Stimulated activated CD4-positive, alpha-beta T cell treated with anti-CD3 and anti-CD28 coated beads, Interleukin-4, amount 100 ng/mL, for 4 hours (primary cell): ENCODE results near the gene EYS.
"Not testable (repeated sequence)": the region's sequence is repeated elsewhere in the genome, so short reads cannot be mapped to it uniquely, and the experiment has no call there.

Experiments used
- DNase-seq, 2 experiments: peaks; one replicate each; pipeline ENCODE4 v3.0.0-alpha.2; 2020

EYS gene

GRCh38 chr6:64263778-64264177 lies 1443.2 kb downstream of the EYS start:
- DNase-seq: no peak

GRCh38 chr6:64259372-64259771 lies 1447.7 kb downstream of the EYS start:
- no peak for DNase-seq

GRCh38 chr6:64258752-64259151 lies 1448.3 kb downstream of the EYS start:
- no peak for DNase-seq

GRCh38 chr6:64258302-64258701 lies 1448.7 kb downstream of the EYS start:
- no peak for DNase-seq

DNA sequence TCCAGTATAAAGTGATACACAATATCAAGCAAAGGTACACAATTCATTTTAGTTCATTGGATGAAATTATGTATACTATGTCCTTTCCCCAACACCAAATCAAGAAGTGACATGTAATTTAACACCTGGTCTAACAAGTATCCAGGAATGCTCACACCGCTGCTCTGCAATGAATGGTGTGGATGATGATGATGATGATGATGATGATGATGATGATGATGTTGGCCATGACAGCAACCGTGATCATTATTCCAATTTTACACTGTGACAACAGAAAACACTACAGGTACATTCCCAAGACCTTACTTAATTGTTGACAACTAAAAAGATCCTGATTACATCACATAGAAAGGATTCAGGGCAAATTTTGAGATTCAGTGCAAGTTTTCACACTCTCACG lies 1449.4 kb downstream of the EYS start:
- no peak for DNase-seq

DNA sequence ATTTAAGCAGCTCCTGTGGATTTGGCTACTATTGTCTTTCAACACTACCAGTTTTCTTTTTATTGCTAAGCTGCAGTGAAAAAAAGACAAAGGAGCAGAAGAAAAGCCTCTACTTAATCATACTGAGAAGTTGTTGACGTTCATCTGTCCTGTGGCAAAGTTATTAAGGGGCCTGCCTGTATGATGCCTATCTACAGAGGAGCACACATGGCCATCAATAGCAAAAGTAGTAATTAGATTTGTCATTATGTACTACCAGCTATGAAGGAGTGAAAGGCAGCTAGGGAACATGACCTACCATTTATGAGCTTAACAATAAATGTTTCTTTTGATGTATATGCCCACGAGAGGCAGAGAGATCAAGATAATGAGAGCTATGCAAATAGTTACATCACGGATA lies 1450.5 kb downstream of the EYS start:
- DNase-seq: no peak

GRCh38 chr6:64255000-64255399 lies 1452.0 kb downstream of the EYS start:
- DNase-seq: no peak

- DNase-seq: no peak
Measured at GRCh38 chr6:64254558-64254957, 1452.5 kb downstream of the EYS start.

DNA sequence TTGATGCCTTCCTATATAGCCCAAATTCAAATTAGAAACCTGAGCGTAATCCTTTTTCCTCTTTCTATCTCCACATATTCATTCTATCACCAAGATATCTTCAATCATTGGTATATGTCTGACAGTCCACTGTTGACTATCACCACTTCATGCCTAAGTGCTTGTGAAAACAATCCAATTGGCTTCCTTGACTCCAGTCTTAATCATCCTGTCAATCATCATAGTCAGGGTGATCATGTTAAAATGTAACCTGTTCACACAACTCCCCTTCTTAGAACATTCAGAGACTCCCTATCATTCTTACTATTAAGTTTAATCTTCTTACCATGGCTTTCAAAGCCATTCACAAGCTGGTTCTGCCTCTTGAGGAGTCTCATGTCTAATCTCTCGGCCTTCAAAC lies 1454.8 kb downstream of the EYS start:
- no peak for DNase-seq

DNA sequence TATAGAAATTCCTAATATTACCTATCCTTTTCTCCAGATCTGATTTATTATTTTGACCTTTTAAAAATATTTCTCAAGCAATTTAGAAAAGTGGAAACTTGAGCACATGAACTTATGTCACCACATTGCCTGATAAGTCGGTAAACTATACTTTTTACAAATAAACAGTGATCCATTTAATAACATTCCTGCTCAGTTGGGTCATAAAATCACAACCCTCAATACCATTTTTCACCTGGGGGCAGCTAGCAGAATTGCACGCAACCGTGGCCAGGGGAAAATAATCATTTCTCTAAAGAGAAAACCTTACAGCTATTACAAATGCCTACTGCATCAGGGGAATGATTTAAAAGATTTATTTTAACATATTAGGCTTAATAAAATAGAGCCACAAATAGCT lies 1456.9 kb downstream of the EYS start:
- no peak for DNase-seq

DNA sequence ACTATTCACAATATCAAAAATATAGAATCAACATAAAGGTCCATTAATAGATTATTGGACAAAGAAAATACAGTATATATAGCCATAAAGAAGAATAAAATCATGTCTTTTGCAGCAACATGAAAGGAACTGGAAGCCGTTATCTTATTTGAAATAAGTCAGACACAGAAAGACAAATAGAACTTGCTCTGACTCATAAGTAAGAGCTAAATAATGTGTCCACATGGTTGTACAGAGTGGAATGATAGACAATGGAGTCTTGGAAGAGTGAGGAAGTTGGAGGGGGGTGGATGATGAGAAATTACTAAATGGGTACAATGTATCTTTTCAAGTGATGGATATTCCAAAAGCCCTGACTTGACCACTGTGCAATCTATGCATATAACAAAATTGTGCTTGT lies 1457.9 kb downstream of the EYS start:
- DNase-seq: no peak

- no peak for DNase-seq
Measured at GRCh38 chr6:64243618-64244017, 1463.4 kb downstream of the EYS start.

- DNase-seq: not testable (repeated sequence)
Measured at GRCh38 chr6:64238908-64239307, 1468.1 kb downstream of the EYS start.

DNA sequence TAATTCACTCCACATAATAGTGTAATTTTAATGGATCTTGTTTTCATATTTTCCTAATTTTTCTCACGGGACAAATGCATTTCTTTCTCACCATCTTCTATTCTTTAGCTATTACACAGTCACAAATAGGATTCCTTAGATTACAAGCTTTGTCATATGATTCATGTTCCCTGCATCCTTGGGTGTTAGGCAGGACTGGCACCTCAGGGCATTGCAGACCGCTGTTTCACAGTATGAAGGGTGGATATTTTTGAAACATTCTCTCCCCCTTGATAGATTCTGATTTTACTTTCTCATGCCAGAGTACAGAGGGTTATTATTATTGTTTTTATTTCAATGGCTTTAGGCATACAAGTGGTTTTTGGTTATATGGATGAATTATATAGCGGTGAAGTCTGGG lies 1469.0 kb downstream of the EYS start:
- DNase-seq: no peak

DNA sequence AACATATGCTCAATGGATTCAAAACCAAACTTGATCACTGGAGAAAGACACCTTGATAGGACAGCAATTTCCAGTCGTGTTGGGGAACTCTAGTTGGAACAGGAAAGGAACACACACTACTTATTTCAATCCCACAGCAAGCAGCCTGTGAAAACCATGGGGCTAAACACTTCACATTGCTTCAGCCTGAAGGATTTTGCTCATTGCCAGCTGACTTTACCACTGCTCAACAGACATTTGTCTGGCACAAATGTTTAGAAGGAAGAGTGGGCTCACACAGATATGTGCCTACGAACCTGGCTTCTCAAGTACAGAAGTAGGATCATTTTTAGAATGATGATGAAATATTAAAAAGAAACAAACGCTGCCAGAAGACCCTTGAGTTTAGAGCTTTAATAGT lies 1473.3 kb downstream of the EYS start:
- no peak for DNase-seq

- DNase-seq: no peak
Measured at GRCh38 chr6:64231928-64232327, 1475.1 kb downstream of the EYS start.

GRCh38 chr6:64230530-64230929 lies 1476.5 kb downstream of the EYS start:
- no peak for DNase-seq

GRCh38 chr6:64227863-64228262 lies 1479.2 kb downstream of the EYS start:
- DNase-seq: no peak

DNA sequence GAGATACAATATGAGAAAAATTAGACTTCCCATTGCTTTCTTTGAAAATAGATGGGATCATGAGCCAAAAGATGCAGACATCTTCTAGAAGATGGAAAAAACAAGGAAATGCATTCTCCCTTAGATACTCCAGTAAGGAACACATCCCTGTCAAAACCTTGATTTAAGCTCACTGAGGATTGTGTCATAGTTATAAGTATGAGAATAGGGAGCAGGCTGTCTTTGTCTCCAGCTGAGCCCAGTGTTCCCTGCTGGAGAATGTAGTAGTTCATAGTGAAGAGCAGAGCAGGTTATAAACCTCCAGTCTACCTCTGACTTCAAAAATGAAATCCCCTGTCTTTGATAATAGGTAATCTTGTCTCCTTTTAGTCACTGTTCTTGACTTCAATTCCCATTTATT lies 1481.5 kb downstream of the EYS start:
- no peak for DNase-seq

- no peak for DNase-seq
Measured at GRCh38 chr6:64224819-64225218, 1482.2 kb downstream of the EYS start.

- no peak for DNase-seq
Measured at GRCh38 chr6:64221776-64222175, 1485.2 kb downstream of the EYS start.

- DNase-seq: no peak
Measured at GRCh38 chr6:64220801-64221200, 1486.2 kb downstream of the EYS start.

- DNase-seq: no peak
Measured at GRCh38 chr6:64217721-64218620, 1489.1 kb downstream of the EYS start.

DNA sequence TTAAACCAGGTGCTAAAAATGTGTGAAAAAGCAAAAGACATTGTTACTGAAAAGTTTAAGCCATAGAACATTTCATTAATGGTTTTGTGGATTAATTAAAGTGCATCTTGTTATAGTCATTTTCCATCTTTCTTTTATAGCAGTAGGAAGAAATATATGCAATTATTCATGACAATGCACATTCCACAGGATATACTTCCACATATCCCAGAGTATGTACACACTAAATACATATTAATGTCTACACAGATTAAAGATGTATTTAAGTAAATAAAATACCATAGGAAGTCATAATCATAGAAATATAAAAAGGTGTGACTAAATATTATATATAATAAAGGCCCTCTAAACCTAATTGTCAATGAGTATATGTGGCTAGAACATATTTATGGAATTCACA lies 1492.7 kb downstream of the EYS start:
- no peak for DNase-seq

DNA sequence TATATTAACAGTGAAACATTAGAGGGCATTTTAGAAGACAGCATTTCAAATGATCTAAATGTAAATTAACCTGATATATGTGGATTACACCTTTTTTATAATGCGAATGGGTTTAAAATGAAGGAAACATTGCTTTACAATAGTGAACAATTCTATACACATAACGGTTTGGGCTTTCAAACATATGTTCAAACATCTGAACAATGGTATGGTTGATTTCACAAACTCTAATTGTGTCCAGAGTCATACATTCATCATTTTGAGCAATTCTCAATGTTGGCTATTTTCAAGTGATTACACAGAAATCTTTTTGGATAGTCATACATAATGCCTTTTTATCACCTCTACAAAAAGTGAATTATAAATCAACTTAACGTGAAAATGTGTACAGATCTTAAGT lies 1493.3 kb downstream of the EYS start:
- no peak for DNase-seq
